Common myeloid progenitor, CD34-positive (primary cell): ENCODE measurements around the gene DGKG.

Experiments
- CTCF ChIA-PET: fragments of 350-600 bp; sonication (Branson Sonifier 250); formaldehyde crosslinking; loops from one replicate; lab custom pipeline; 2021; ENCODE audit warnings: antibody characterized with exemption; lab: Charles Lee
- POLR2A ChIA-PET: fragments of 350-600 bp; sonication (Branson Sonifier 250); formaldehyde crosslinking; loops from one replicate; lab custom pipeline; 2021; ENCODE audit warnings: antibody characterized with exemption; lab: Charles Lee
- DNase-seq, 3 donors: peaks; one replicate each; pipeline versions ENCODE4 v3.0.0 to v3.0.0-alpha.2; 2013
- H3K27ac ChIP-seq, 2 experiments: 1 replicate in 1 of 2; 2 replicates in 1 of 2; pipeline ENCODE4 v1.7.0; 2013; ENCODE audit warnings: inconsistent platforms in 2 of 2, low read length in 2 of 2, mild to moderate bottlenecking in 2 of 2, low read depth in 1 of 2, moderate library complexity in 1 of 2; ENCODE audit not compliant: severe bottlenecking in 2 of 2, insufficient read depth in 1 of 2, poor library complexity in 1 of 2
- H3K27me3 ChIP-seq, 5 experiments: replicated peaks in 2 of 5; 1 replicate in 3 of 5; 2 replicates in 2 of 5; pipeline versions ENCODE4 v1.6.1 to v1.7.0; 2013; ENCODE audit warnings: low read length in 4 of 5, mild to moderate bottlenecking in 2 of 5, moderate library complexity in 2 of 5, inconsistent platforms in 1 of 5; ENCODE audit not compliant: insufficient read depth in 5 of 5, control insufficient read depth in 4 of 5
- H3K36me3 ChIP-seq, 4 experiments: 1 replicate in 2 of 4; 2 replicates in 2 of 4; pipeline versions ENCODE4 v1.6.1 to v1.7.0; 2013; ENCODE audit warnings: low read length in 3 of 4, control low read depth in 1 of 4, mild to moderate bottlenecking in 1 of 4; ENCODE audit not compliant: control insufficient read depth in 4 of 4, insufficient read depth in 4 of 4
- H3K4me1 ChIP-seq, 4 experiments: 1 replicate in 3 of 4; 2 replicates in 1 of 4; pipeline versions ENCODE4 v1.6.1 to v1.7.1; 2013; ENCODE audit warnings: low read length in 3 of 4, mild to moderate bottlenecking in 3 of 4, control low read depth in 1 of 4, inconsistent platforms in 1 of 4, moderate library complexity in 1 of 4; ENCODE audit not compliant: control insufficient read depth in 4 of 4, insufficient read depth in 4 of 4; ENCODE audit errors: control extremely low read depth in 1 of 4
- H3K4me3 ChIP-seq, 7 experiments: 1 replicate in 4 of 7; 2 replicates in 3 of 7; pipeline versions ENCODE4 v1.5.1 to v1.7.0; 2013; ENCODE audit warnings: mild to moderate bottlenecking in 7 of 7, low read length in 6 of 7, moderate library complexity in 6 of 7, inconsistent platforms in 2 of 7, low read depth in 2 of 7, control low read depth in 1 of 7; ENCODE audit not compliant: insufficient read depth in 4 of 7, control insufficient read depth in 1 of 7; ENCODE audit errors: extremely low read depth in 1 of 7
- H3K9me3 ChIP-seq, 5 experiments: 1 replicate in 4 of 5; 2 replicates in 1 of 5; pipeline versions ENCODE4 v1.6.1 to v1.7.1; 2013; ENCODE audit warnings: low read length in 4 of 5, mild to moderate bottlenecking in 2 of 5, inconsistent platforms in 1 of 5, low read depth in 1 of 5, moderate library complexity in 1 of 5; ENCODE audit not compliant: control insufficient read depth in 4 of 5, insufficient read depth in 2 of 5; ENCODE audit errors: control extremely low read depth in 1 of 5
- WGBS: methylation state at CpG from one replicate; pipeline ENCODE4 v1.1.5; 2013; ENCODE audit not compliant: insufficient coverage; 5-methylcytosine and 5-hydroxymethylcytosine counted together

DGKG gene

GRCh38 chr3:186251948-186252619 lies 110.0 kb downstream of the DGKG start:
- no peaks in the 10 kb centered on the region for H3K36me3 ChIP-seq
- WGBS: 69% methylated on average over 7 of the region's 8 CpGs
- peaks cover 7 to 38% (median 29%) of the 10 kb centered on the region in 4 experiments for H3K4me1 ChIP-seq
- H3K27me3 ChIP-seq: no peaks in the 10 kb centered on the region
- H3K4me3 ChIP-seq: no peak overlapping the region
- no peak overlapping the region for H3K27ac ChIP-seq
- peak; percentile 34 to 81 (median 80) for DNase-seq
- no peaks in the 10 kb centered on the region for H3K9me3 ChIP-seq
- ChIA-PET POLR2A (no interaction called here), CTCF (interaction anchor here (2.4 to 13.2 kb wide), 3 partner anchors 10 to 288 kb away, joined by 9 to 232 read pairs (median 25); partner anchors contain the start of gene CRYGS)

GRCh38 chr3:186248850-186249249 lies 113.2 kb downstream of the DGKG start:
- no peaks in the 10 kb centered on the region for H3K27me3 ChIP-seq
- no peak for DNase-seq
- ChIA-PET POLR2A (no interaction called here), CTCF (interaction anchor here (1.0 to 1.7 kb wide), 3 partner anchors 12 to 292 kb away, joined by 3 to 6 read pairs (median 4); no protein-coding TSS in a partner anchor)
- no peaks in the 10 kb centered on the region for H3K9me3 ChIP-seq
- WGBS: 97% methylated on average over 7 of the region's 7 CpGs
- H3K27ac ChIP-seq: no peak overlapping the region
- H3K4me1 ChIP-seq: peaks cover 1 to 25% (median 15%) of the 10 kb centered on the region in 4 experiments
- no peaks in the 10 kb centered on the region for H3K36me3 ChIP-seq
- no peak overlapping the region for H3K4me3 ChIP-seq

- Histone ChIP-seq H3K4me3 (no peak overlapping the region), H3K9me3 (no peaks in the 10 kb centered on the region), H3K27ac (no peak overlapping the region), H3K36me3 (no peaks in the 10 kb centered on the region), H3K4me1 (peaks cover 1 to 19% (median 12%) of the 10 kb centered on the region in 4 experiments), H3K27me3 (no peaks in the 10 kb centered on the region)
- DNase-seq: peak in 1 of 3 donors; percentile 14
- 88% methylated on average over 5 of the region's 5 CpGs for WGBS
- POLR2A ChIA-PET: no interaction called here
- CTCF ChIA-PET: interaction anchor here (1.0 to 1.7 kb wide), 5 partner anchors 13 to 293 kb away, joined by 3 to 6 read pairs (median 4); no protein-coding TSS in a partner anchor
These were observed 113.9 kb downstream of the DGKG start for GRCh38 chr3:186247821-186248814.

GRCh38 chr3:186246941-186247340 lies 115.1 kb downstream of the DGKG start:
- ChIA-PET POLR2A (no interaction called here), CTCF (interaction anchor here (1.0 to 1.6 kb wide), 3 partner anchors 15 to 269 kb away, joined by 3 to 7 read pairs (median 4); no protein-coding TSS in a partner anchor)
- no peak for DNase-seq
- no peaks in the 10 kb centered on the region for H3K27me3 ChIP-seq
- 30% methylated on average over 2 of the region's 2 CpGs for WGBS
- no peaks in the 10 kb centered on the region for H3K9me3 ChIP-seq
- no peak overlapping the region for H3K4me3 ChIP-seq
- no peaks in the 10 kb centered on the region for H3K36me3 ChIP-seq
- peaks cover 0 to 18% (median 14%) of the 10 kb centered on the region in 4 experiments for H3K4me1 ChIP-seq
- H3K27ac ChIP-seq: no peak overlapping the region

- no peak overlapping the region for H3K4me3 ChIP-seq
- peaks cover 0 to 21% (median 15%) of the 10 kb centered on the region in 4 experiments for H3K4me1 ChIP-seq
- CTCF ChIA-PET: interaction anchor here (0.7 to 6.8 kb wide), 8 partner anchors 10 to 296 kb away, joined by 3 to 82 read pairs (median 6); no protein-coding TSS in a partner anchor
- DNase-seq: no peak
- H3K27me3 ChIP-seq: no peaks in the 10 kb centered on the region
- POLR2A ChIA-PET: no interaction called here
- no peak overlapping the region for H3K27ac ChIP-seq
- no peaks in the 10 kb centered on the region for H3K36me3 ChIP-seq
- 90% methylated on average over 3 of the region's 6 CpGs for WGBS
- no peaks in the 10 kb centered on the region for H3K9me3 ChIP-seq
These were observed 118.0 kb downstream of the DGKG start for GRCh38 chr3:186244016-186244415.

- Histone ChIP-seq H3K4me3 (peak overlapping the region in 5 of 7 experiments; percentile 27 to 76 (median 56)), H3K36me3 (no peaks in the 10 kb centered on the region)
These were observed 119.9 kb downstream of the DGKG start for GRCh38 chr3:186241910-186242821.

More at GRCh38 chr3:186241910-186242821, 119.9 kb downstream of the DGKG start:
- Histone ChIP-seq H3K9me3 (no peaks in the 10 kb centered on the region), H3K27ac (no peak overlapping the region), H3K27me3 (no peaks in the 10 kb centered on the region), H3K4me1 (peaks cover 0 to 21% (median 15%) of the 10 kb centered on the region in 4 experiments)
- CTCF ChIA-PET: interaction anchor here (0.7 to 6.8 kb wide), 24 partner anchors 10 to 374 kb away, joined by 3 to 82 read pairs (median 4); no protein-coding TSS in a partner anchor
- POLR2A ChIA-PET: no interaction called here
- 26% methylated on average over 18 of the region's 21 CpGs for WGBS
- peak; percentile 92 to 97 (median 96) for DNase-seq
